ENCODE results near the gene RNF112.

RNF112 gene

GRCh38 chr17:19391432-19391831 is 19.6 kb upstream of the RNF112 start:
- DNase-seq (ENCODE audit: low read depth): no peak
- H3K4me3 ChIP-seq (ENCODE audit: low read length): no peak overlapping the region
- TF ChIP-seq CTCF (conservative IDR thresholded peaks at IDR 0.05; ENCODE audit: low read length): no peak

GRCh38 chr17:19392303-19392702 is 18.7 kb upstream of the RNF112 start:
- DNase-seq (ENCODE audit: low read depth): no peak
- no peak overlapping the region for H3K4me3 ChIP-seq (ENCODE audit: low read length)
- no peak for TF ChIP-seq CTCF (conservative IDR thresholded peaks at IDR 0.05; ENCODE audit: low read length)

GRCh38 chr17:19397556-19398041 is 13.4 kb upstream of the RNF112 start:
- H3K4me3 ChIP-seq (ENCODE audit: low read length): no peak overlapping the region
- no peak for TF ChIP-seq CTCF (conservative IDR thresholded peaks at IDR 0.05; ENCODE audit: low read length)
- DNase-seq (ENCODE audit: low read depth): no peak

GRCh38 chr17:19398301-19399181 is 12.5 kb upstream of the RNF112 start:
- DNase-seq (ENCODE audit: low read depth): peak; percentile 29
- H3K4me3 ChIP-seq (ENCODE audit: low read length): no peak overlapping the region
- TF ChIP-seq CTCF (conservative IDR thresholded peaks at IDR 0.05; ENCODE audit: low read length): no peak

- no peak for TF ChIP-seq CTCF (conservative IDR thresholded peaks at IDR 0.05; ENCODE audit: low read length)
- no peak overlapping the region for H3K4me3 ChIP-seq (ENCODE audit: low read length)
- no peak for DNase-seq (ENCODE audit: low read depth)
Measured at GRCh38 chr17:19399750-19400450, 11.1 kb upstream of the RNF112 start.

- DNase-seq (ENCODE audit: low read depth): no peak
- no peak overlapping the region for H3K4me3 ChIP-seq (ENCODE audit: low read length)
- no peak for TF ChIP-seq CTCF (conservative IDR thresholded peaks at IDR 0.05; ENCODE audit: low read length)
Measured at GRCh38 chr17:19401321-19402010, 9.6 kb upstream of the RNF112 start.

All from AG10803 (cell line).